Endometrial microvascular endothelial cells (primary cell): ENCODE results near the gene GALNT10. TPM values are rescaled to one million over a fixed set of nuclear protein-coding genes. Genes with fewer than 3 reads are reported as not detected.

Source experiments
- in situ Hi-C: cut with HindIII; loops from 2 replicates; pipeline ENCODE4 v1.10.0; 2017; ENCODE audit warnings: low sequenced_read_pairs, low pct_unique_long_range_greater_than_20kb; ENCODE audit errors: inconsistent ontology term
- total RNA-seq: library from RNA; depleted of rRNA; stranded (reverse); fragments of >200 nt; gene quantifications from one replicate; pipeline ENCODE4 v1.2.3, GENCODE V29; 2015; ENCODE audit errors: inconsistent ontology term

The GALNT10 gene
- total RNA-seq, 1 donor from 2014 or later: 55.1 TPM

DNA sequence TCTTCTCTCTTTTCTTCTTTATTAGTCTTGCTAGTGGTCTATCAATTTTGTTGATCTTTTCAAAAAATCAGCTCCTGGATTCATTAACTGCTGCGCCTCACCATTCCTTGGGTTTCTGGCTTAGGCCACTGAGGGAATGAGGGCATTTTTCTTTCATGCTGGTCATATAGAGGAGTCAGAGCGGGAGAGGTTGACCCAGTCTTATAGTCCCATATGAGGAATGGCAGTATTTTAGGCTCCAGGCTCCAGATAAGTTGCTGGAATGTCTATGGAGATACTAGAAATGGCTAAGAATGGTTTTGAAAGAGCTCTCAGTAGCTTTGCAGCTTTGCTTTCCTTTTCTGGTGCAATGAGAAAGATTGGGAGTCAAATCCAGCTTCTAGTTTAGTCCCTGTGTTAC, 58.2 kb downstream of the GALNT10 start:
- in situ Hi-C loops: no loop called here

DNA sequence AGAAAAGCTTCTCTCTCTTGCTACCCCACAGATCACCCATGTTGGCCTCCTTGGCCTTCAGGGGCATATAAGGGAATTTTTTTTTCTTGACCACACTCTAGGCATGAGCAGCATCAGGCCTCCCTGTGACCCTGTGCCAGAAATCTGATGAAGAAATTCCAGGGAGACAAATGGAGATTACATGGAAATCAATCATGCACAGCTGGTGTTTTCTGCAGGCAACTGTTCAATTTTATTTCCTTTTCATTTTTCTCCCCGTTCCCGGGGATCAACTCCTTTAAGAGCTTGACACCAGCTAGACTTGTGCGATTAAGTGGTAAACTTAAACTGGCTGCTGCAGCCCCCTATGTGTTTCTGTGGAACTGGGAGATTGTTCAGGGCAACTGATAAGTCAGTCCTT, 59.3 kb downstream of the GALNT10 start:
- in situ Hi-C loops: no loop called here

DNA sequence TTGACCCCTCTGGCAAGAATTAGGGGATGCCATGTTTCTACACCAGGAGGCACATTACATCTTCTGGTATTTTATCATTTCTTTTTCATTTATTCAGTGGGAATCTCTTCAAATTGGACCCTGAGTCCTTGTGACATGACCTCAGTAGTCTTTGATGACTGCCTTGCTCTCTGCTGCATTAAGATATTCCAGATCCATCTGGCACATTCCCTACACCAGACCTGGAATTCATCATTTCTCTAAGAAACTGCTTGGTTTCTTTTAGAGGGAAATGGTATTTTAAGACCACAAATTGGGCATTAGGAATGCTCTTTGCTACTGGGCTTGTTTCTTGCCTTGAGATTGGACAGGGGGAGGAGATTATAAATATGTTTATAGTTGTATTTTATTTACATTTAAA, 61.0 kb downstream of the GALNT10 start:
- in situ Hi-C loops: no loop called here

DNA sequence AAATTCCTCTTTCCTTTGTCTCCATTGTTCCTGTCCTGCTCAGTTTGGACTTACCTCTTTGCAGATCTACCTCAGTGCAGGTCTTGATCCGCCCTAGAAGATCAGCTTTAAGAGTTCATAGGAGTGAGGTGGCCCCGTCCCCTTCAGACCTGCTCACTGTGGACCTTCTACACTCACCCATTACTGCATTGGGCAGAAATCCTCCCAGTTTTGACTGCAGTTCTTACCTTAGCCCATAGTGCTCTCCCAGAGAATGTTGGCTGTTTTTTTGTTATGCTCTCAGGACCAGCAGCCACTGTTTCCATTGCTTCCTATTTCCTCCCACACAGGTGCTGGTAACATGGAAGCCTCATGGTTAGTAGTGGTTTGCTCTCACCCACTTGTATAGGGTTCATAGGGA, 63.3 kb downstream of the GALNT10 start:
- in situ Hi-C loops: no loop called here

GRCh38 chr5:154254896-154255295, 64.4 kb downstream of the GALNT10 start:
- in situ Hi-C loops: no loop called here

- in situ Hi-C loops: no loop called here
Measured at GRCh38 chr5:154257046-154257445, 66.5 kb downstream of the GALNT10 start.

DNA sequence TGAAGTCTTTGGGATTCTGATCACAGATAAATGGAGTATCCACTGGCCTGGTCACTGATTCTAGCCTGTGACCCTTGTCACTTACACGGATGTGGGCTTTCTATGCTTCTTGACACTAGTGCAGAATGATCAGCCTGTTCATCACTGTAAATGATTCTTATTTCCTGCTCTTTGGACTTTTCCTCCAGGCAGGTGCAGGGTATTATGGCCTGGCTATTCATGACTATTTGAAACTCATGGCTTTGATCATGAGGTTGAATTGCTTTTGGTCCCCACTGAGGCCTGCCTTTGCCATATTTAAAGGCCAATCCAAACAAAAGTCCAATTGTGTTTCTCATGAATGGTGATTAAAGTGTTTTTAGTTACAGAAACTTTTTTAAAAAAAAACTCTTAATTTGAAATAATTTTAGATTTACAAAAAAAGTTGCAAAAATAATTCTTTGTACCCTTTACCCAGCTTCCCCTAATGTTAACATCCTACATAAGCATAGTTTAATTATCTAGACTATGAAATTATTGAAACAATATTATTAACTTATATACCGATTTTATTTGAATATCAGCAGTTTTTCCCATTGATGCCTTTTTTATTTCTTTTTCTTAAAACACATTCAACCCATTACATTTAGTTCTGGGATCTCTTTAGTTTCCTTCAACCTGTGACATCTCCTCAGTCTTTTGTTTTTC, 68.1 kb downstream of the GALNT10 start:
- in situ Hi-C loops: no loop called here

GRCh38 chr5:154260224-154260927, 69.8 kb downstream of the GALNT10 start:
- in situ Hi-C loops: no loop called here

DNA sequence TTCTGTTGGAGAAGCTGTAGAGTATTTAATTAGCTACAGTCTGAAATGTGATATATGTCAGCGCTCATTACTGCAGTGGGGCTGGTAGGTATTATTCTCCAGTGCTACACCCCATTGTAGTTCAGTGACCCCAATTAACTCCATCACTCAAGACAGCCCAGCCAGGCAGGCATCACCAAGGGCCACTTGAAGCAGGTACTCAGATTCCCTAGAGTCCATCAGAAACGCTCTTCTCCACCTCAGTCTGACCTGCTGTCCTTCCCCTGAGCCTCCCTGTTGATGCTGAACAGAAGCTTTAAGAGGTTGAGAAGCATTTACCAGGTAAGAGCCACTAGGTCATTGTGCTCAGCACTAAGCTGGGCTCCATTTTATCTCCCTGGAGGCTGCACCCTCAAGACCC, 71.8 kb downstream of the GALNT10 start:
- in situ Hi-C loops: no loop called here

- in situ Hi-C loops: no loop called here
Measured at GRCh38 chr5:154264549-154265196, 74.1 kb downstream of the GALNT10 start.

DNA sequence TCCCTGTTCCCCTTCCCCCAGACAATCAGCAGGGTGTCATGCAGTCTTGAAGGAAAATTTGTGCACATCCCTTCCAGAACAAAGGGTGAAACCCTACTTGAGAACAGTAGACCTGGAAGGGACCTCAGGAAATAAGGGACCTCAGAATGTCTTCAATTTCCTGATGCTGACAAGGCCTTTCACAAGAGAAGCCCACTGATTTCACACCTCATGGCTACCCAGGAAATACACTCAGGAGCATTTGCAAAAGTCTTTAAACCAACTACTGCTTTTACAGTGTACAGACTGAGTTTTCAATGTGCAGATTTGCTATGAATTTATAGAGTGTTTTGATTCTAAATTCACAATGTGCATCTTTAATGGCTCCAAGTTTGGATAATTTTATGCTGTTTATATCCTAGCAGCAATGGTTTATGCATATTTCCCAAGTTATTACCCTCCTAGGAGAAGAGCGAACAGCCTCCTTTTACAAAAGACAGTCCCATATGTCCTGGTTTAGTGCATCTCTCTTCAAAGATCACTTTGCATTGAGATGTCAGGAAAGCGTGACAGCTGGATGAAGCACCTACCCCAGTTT, 74.8 kb downstream of the GALNT10 start:
- in situ Hi-C loops: no loop called here

DNA sequence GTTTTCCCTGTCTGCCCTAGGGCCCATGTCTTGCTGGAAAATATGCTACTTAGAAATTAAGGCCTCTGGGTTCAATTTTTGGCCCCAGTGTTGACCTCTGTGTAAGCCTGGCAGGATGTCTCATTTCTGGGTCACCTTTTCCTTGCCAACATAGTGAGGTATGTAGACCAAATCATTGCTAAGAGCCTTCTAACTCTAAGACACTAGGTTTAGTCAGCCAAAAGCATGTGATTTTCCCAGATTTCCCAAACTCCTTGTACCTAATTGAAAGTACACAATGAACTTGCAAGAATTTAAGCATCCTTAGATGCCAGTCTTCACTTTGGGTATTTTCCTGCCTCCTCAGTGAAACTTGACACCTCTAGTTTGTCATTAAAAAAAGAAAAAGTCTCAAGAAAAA, 77.0 kb downstream of the GALNT10 start:
- in situ Hi-C loops: no loop called here

DNA sequence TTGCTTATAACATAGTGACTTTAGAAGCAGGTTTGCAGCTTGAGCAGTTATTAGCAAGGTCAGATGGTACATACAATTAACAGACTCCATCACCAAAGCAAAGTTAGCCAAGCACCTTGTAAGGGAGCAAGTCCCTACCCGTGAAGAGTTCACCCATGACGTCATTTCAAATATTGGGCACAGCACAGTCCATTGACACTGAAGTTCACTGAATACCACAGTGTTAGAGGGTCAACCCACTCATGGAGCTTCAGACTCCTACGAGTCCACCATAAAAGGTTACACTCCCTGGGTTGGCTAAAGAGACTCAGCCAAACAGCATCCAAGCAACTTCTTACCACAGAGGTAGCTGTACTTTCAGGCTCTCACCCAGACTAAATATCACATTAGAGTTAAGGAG, 77.5 kb downstream of the GALNT10 start:
- in situ Hi-C loops: no loop called here

DNA sequence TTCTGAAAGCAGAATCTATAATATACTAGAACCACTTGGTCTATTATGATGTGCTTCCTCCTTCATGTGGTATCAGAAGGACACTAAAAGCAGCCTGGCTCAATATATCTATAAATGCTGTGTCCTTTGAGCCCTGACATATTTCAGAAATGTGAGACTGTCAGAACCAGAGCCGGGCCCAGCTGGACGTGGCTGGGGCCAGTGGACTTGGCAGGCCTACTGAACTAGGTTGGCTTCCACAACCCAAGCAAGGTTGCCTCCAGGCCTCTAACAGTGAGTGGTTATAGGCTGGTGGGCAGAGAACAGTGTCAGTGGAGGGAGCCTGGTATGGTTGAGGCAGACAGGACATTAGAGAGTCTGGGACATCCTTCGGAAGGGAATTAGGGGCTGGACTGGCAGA, 78.9 kb downstream of the GALNT10 start:
- in situ Hi-C loops: no loop called here

GRCh38 chr5:154271466-154271865, 80.9 kb downstream of the GALNT10 start:
- in situ Hi-C loops: no loop called here

DNA sequence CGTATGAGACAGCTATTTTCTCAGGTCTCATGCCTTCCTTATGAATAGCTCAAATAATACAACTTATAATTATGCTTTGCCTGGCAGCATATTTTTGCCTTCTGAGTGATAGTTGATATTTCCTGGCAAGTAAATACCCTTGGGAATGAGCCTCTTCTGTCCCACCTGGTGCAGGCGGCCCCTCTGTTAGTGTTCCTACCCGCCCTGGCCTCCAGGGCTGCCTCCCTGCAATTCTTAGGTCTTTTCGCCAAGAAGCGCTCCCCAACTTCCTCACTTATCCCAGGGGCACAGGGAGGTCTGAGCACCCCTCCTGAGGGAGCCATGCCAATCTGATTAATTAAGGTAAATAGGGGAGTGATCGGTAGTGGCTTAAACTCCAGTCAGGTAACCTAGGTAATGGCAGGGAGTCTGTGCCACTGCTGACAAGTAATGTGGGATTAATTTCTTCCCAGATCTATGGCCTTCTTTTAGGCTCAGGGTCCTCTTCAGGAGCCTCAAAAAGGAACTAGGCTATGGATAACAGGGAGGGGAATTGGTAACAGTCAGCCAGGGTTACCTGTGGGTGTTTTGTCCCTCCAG, 81.5 kb downstream of the GALNT10 start:
- in situ Hi-C loops: no loop called here

GRCh38 chr5:154273028-154273617, 82.6 kb downstream of the GALNT10 start:
- in situ Hi-C loops: no loop called here

GRCh38 chr5:154273963-154274827, 83.7 kb downstream of the GALNT10 start:
- in situ Hi-C loops: no loop called here
